22Rv1 (cell line): ENCODE data around the gene LEAP2.
A peak's percentile ranks its signal among the peaks of the same experiment; 100 is the strongest.

Source experiments
- H3K27ac ChIP-seq: fragments of 450-650 bp; 2 replicates; pipeline ENCODE4 v1.5.1; 2017
- CTCF ChIP-seq: fragments of 450-650 bp; IDR thresholded peaks from 2 replicates; pipeline ENCODE4 v1.5.1; 2017; ENCODE audit warnings: mild to moderate bottlenecking
- ZFX ChIP-seq: fragments of 450-650 bp; IDR thresholded peaks from 2 replicates; pipeline ENCODE4 v1.6.1; 2017; ENCODE audit warnings: antibody characterized with exemption, borderline replicate concordance

LEAP2 gene

GRCh38 chr5:132828846-132829494 lies 44.5 kb upstream of the LEAP2 start:
- no peak for TF ChIP-seq CTCF
- TF ChIP-seq ZFX = no peak
- H3K27ac ChIP-seq = no peak overlapping the region

- TF ChIP-seq CTCF = peak; percentile 95
- TF ChIP-seq ZFX = no peak
These were observed 43.6 kb upstream of the LEAP2 start for GRCh38 chr5:132829742-132830435.

GRCh38 chr5:132830436-132831094 lies 42.9 kb upstream of the LEAP2 start, which contains the start of gene SHROOM1:
Gene SHROOM1, minus strand, starts transcription at chr5:132830647. Its CDS starts 4,507 bp downstream, at chr5:132826140.
- peak within 1 kb of the TSS; percentile 76 for H3K27ac ChIP-seq
- no peak for TF ChIP-seq CTCF
- no peak for TF ChIP-seq ZFX

More at GRCh38 chr5:132829742-132830435, 43.6 kb upstream of the LEAP2 start:
- peak overlapping the region; percentile 76 for H3K27ac ChIP-seq

GRCh38 chr5:132831095-132831860 lies 42.2 kb upstream of the LEAP2 start:
- peak overlapping the region; percentile 76 for H3K27ac ChIP-seq
- no peak for TF ChIP-seq CTCF
- no peak for TF ChIP-seq ZFX

- H3K27ac ChIP-seq = no peak overlapping the region
- TF ChIP-seq ZFX (no peak), CTCF (no peak)
These were observed 40.9 kb upstream of the LEAP2 start for GRCh38 chr5:132832612-132833011.

GRCh38 chr5:132834057-132834456 lies 39.4 kb upstream of the LEAP2 start:
- no peak overlapping the region for H3K27ac ChIP-seq
- TF ChIP-seq CTCF (no peak), ZFX (no peak)
